H1 (cell line): Measurements from ENCODE around the gene HS6ST1. TPM values are rescaled to one million over a fixed set of nuclear protein-coding genes. Genes with fewer than 3 reads are reported as not detected.

Experiments used
- CTCF ChIA-PET: fragments of 300-600 bp; sonication (Branson Sonifier 250); formaldehyde crosslinking; loops from one replicate; lab custom pipeline; 2021; ENCODE audit not compliant: partially characterized antibody; lab: Charles Lee
- POLR2A ChIA-PET: fragments of 300-600 bp; sonication (Branson Sonifier 250); formaldehyde crosslinking; loops from one replicate; lab custom pipeline; 2021; ENCODE audit warnings: inconsistent platforms; ENCODE audit not compliant: partially characterized antibody; lab: Charles Lee
- DNase-seq, 2 experiments: peaks; one replicate each; pipeline versions ENCODE4 v3.0.0 to v3.0.0-alpha.2; 2010 to 2022; ENCODE audit warnings: low spot score in 2 of 2, low read depth in 1 of 2, mixed read lengths in 1 of 2
- FAIRE-seq: peaks from 2 replicates; lab custom pipeline; 2011; peaks lifted over from hg19 to GRCh38; lab: Jason Lieb, UNC
- H2AFZ ChIP-seq: 2 replicates; pipeline ENCODE4 v1.8.1; 2012; ENCODE audit warnings: low read length, inconsistent platforms
- H2AK5ac ChIP-seq: 2 replicates; pipeline ENCODE4 v1.6.1; 2013; ENCODE audit warnings: low read depth, low read length
- H2BK120ac ChIP-seq: replicated peaks from 2 replicates; pipeline ENCODE3; 2013; ENCODE audit warnings: low read depth, low read length, inconsistent platforms
- H2BK12ac ChIP-seq: 2 replicates; pipeline ENCODE4 v1.6.1; 2013; ENCODE audit warnings: low read depth, low read length
- H2BK15ac ChIP-seq: 2 replicates; pipeline ENCODE4 v1.6.1; 2013; ENCODE audit warnings: low read length
- H2BK20ac ChIP-seq: 2 replicates; pipeline ENCODE4 v1.6.1; 2013; ENCODE audit warnings: low read length
- H2BK5ac ChIP-seq: 2 replicates; pipeline ENCODE4 v1.6.1; 2013; ENCODE audit warnings: low read depth, low read length
- H3K14ac ChIP-seq: 2 replicates; pipeline ENCODE4 v1.6.1; 2013; ENCODE audit warnings: inconsistent platforms; ENCODE audit not compliant: insufficient read length
- H3K18ac ChIP-seq: 2 replicates; pipeline ENCODE4 v1.6.1; 2013; ENCODE audit warnings: low read length; ENCODE audit errors: extremely low read depth
- H3K23ac ChIP-seq: 2 replicates; pipeline ENCODE4 v1.6.1; 2013; ENCODE audit warnings: inconsistent platforms; ENCODE audit not compliant: insufficient read length
- H3K23me2 ChIP-seq: 2 replicates; pipeline ENCODE4 v1.6.1; 2013; ENCODE audit warnings: low read depth, low read length
- H3K27ac ChIP-seq: 2 replicates; pipeline ENCODE4 v1.6.1; 2011; ENCODE audit warnings: low read depth, low read length, inconsistent platforms
- H3K27me3 ChIP-seq, 4 experiments: replicated peaks in 1 of 4; 1 replicate in 1 of 4; 2 replicates in 3 of 4; pipeline versions ENCODE4 v1.6.1 to v1.8.1; 2011 to 2013; ENCODE audit warnings: low read length in 3 of 4, mild to moderate bottlenecking in 3 of 4, inconsistent platforms in 2 of 4, mixed read lengths in 2 of 4, moderate library complexity in 1 of 4; ENCODE audit not compliant: control insufficient read depth in 3 of 4, insufficient read depth in 3 of 4; ENCODE audit errors: extremely low read depth in 1 of 4
- H3K36me3 ChIP-seq, 4 experiments: 2 replicates each; pipeline versions ENCODE4 v1.6.1 to v1.8.1; 2011 to 2013; ENCODE audit warnings: mild to moderate bottlenecking in 4 of 4, low read length in 3 of 4, moderate library complexity in 2 of 4, control low read depth in 1 of 4, inconsistent platforms in 1 of 4; ENCODE audit not compliant: insufficient read depth in 4 of 4, control insufficient read depth in 2 of 4
- H3K4ac ChIP-seq: replicated peaks from 2 replicates; pipeline ENCODE3; 2013; ENCODE audit warnings: low read length, low read depth, mixed read lengths, inconsistent platforms; ENCODE audit not compliant: insufficient read length
- H3K4me1 ChIP-seq, 4 experiments: replicated peaks in 1 of 4; 1 replicate in 1 of 4; 2 replicates in 3 of 4; pipeline versions ENCODE4 v1.6.1 to v1.8.1; 2011 to 2013; ENCODE audit warnings: low read length in 3 of 4, inconsistent platforms in 2 of 4, mixed read lengths in 1 of 4; ENCODE audit not compliant: insufficient read depth in 4 of 4, control insufficient read depth in 3 of 4
- H3K4me2 ChIP-seq, 2 experiments: 2 replicates each; pipeline versions ENCODE4 v1.6.1 to v1.8.1; 2011 to 2013; ENCODE audit warnings: low read depth in 2 of 2, low read length in 2 of 2, control low read depth in 1 of 2, inconsistent platforms in 1 of 2, mild to moderate bottlenecking in 1 of 2; ENCODE audit not compliant: insufficient read depth in 1 of 2
- H3K4me3 ChIP-seq, 4 experiments: fragments of 200-600, 300-600 bp in 1 of 4; sonication (generic), shearing (Covaris generic), sonication (Bioruptor Twin) in 1 of 4; 2 replicates each; pipeline versions ENCODE4 v1.5.1 to v1.8.1; 2011 to 2016; ENCODE audit warnings: low read length in 4 of 4, low read depth in 3 of 4, control low read depth in 2 of 4, inconsistent platforms in 2 of 4, mild to moderate bottlenecking in 2 of 4, mixed read lengths in 1 of 4, moderate library complexity in 1 of 4; ENCODE audit not compliant: insufficient read depth in 2 of 4; ENCODE audit errors: extremely low read depth in 1 of 4
- H3K56ac ChIP-seq: replicated peaks from 2 replicates; pipeline ENCODE3; 2013; ENCODE audit warnings: low read depth, mild to moderate bottlenecking, mixed read lengths, low read length, inconsistent platforms; ENCODE audit not compliant: insufficient read length
- H3K79me1 ChIP-seq: 2 replicates; pipeline ENCODE4 v1.6.1; 2013; ENCODE audit warnings: low read depth, low read length, control low read depth
- H3K79me2 ChIP-seq, 2 experiments: 2 replicates each; pipeline versions ENCODE4 v1.6.1 to v1.8.1; 2012 to 2013; ENCODE audit warnings: low read length in 2 of 2, mild to moderate bottlenecking in 2 of 2, inconsistent platforms in 1 of 2; ENCODE audit not compliant: insufficient read depth in 2 of 2, control insufficient read depth in 1 of 2
- H3K9ac ChIP-seq, 4 experiments: replicated peaks in 1 of 4; 1 replicate in 1 of 4; 2 replicates in 3 of 4; pipeline versions ENCODE4 v1.6.1 to v1.8.1; 2011 to 2013; ENCODE audit warnings: low read depth in 3 of 4, low read length in 3 of 4, control low read depth in 2 of 4, mild to moderate bottlenecking in 2 of 4, moderate library complexity in 2 of 4, inconsistent platforms in 1 of 4; ENCODE audit errors: extremely low read depth in 1 of 4
- H3K9me3 ChIP-seq, 2 experiments: 2 replicates each; pipeline versions ENCODE4 v1.6.1 to v1.8.1; 2012 to 2013; ENCODE audit warnings: mild to moderate bottlenecking in 2 of 2, moderate library complexity in 2 of 2, control low read depth in 1 of 2, inconsistent platforms in 1 of 2, low read depth in 1 of 2, low read length in 1 of 2, mixed read lengths in 1 of 2; ENCODE audit not compliant: insufficient read depth in 2 of 2
- H4K20me1 ChIP-seq, 2 experiments: replicated peaks in 1 of 2; 2 replicates each; pipeline versions ENCODE3 to v1.8.1; 2011 to 2013; ENCODE audit warnings: inconsistent platforms in 2 of 2, low read length in 2 of 2, mild to moderate bottlenecking in 1 of 2; ENCODE audit not compliant: insufficient read depth in 2 of 2, control insufficient read depth in 1 of 2
- H4K5ac ChIP-seq: 2 replicates; pipeline ENCODE4 v1.6.1; 2013; ENCODE audit warnings: low read length, low read depth, mixed read lengths, inconsistent platforms; ENCODE audit not compliant: insufficient read length
- H4K8ac ChIP-seq: 2 replicates; pipeline ENCODE4 v1.8.0; 2013; ENCODE audit warnings: mild to moderate bottlenecking, moderate library complexity, low read length, inconsistent platforms; ENCODE audit not compliant: insufficient read depth; ENCODE audit errors: extremely low read depth
- H4K91ac ChIP-seq: replicated peaks from 2 replicates; pipeline ENCODE3; 2013; ENCODE audit warnings: low read length, mixed read lengths, inconsistent platforms; ENCODE audit not compliant: insufficient read length
- BRCA1 ChIP-seq: IDR thresholded peaks from 2 replicates; pipeline ENCODE4 v1.6.1; 2012; ENCODE audit warnings: low read depth, low read length, improper control_type of control experiment
- CBX5 ChIP-seq: fragments of 300-800, 300-1000 bp; sonication (generic); IDR thresholded peaks from 2 replicates; pipeline ENCODE4 v1.7.1; 2016; ENCODE audit warnings: antibody characterized with exemption, low read length, low read depth
- FOSL1 ChIP-seq: IDR thresholded peaks from 2 replicates; pipeline ENCODE4 v1.6.1; 2011; ENCODE audit warnings: mild to moderate bottlenecking, low read depth, low read length, moderate library complexity; ENCODE audit not compliant: insufficient read depth
- MAFK ChIP-seq: IDR thresholded peaks from 2 replicates; pipeline ENCODE4 v1.6.1; 2012; ENCODE audit warnings: low read depth, mild to moderate bottlenecking, improper control_type of control experiment, low read length
- RAD21 ChIP-seq, 2 experiments: IDR thresholded peaks in 1 of 2; conservative IDR thresholded peaks in 1 of 2; 2 replicates each; pipeline ENCODE4 v1.6.1; 2011; ENCODE audit warnings: low read depth in 2 of 2, low read length in 2 of 2, improper control_type of control experiment in 1 of 2, inconsistent platforms in 1 of 2, mild to moderate bottlenecking in 1 of 2, moderate library complexity in 1 of 2
- RBBP5 ChIP-seq: IDR thresholded peaks from 2 replicates; pipeline ENCODE4 v1.7.1; 2012; ENCODE audit warnings: low read depth, mild to moderate bottlenecking, inconsistent platforms, low read length, moderate library complexity, borderline replicate concordance
- SIN3A ChIP-seq, 2 experiments: IDR thresholded peaks in 1 of 2; conservative IDR thresholded peaks in 1 of 2; 2 replicates each; pipeline ENCODE4 v1.6.1; 2011 to 2012; ENCODE audit warnings: low read length in 2 of 2, improper control_type of control experiment in 1 of 2, low read depth in 1 of 2, mild to moderate bottlenecking in 1 of 2
- YY1 ChIP-seq: IDR thresholded peaks from 2 replicates; pipeline ENCODE4 v1.6.1; 2011; ENCODE audit warnings: low read depth, mild to moderate bottlenecking, low read length
- WGBS, 2 experiments: shearing (Covaris generic) in 1 of 2; methylation state at CpG; one replicate each; pipeline versions ENCODE4 v1.1.6 to v1.1.7; 2013 to 2015; ENCODE audit warnings: low lambda C conversion rate in 2 of 2, mixed read lengths in 2 of 2, inconsistent platforms in 1 of 2, low coverage in 1 of 2, missing lambda C conversion rate in 1 of 2; ENCODE audit not compliant: insufficient replicate concordance in 2 of 2, insufficient coverage in 1 of 2, insufficient read length in 1 of 2; ENCODE audit errors: extremely low coverage in 1 of 2, missing lambda C conversion rate in 1 of 2; 5-methylcytosine and 5-hydroxymethylcytosine counted together
- polyA plus RNA-seq, 7 experiments: library from polyadenylated mRNA; depleted of rRNA in 3 of 7; stranded (reverse) in 5 of 7; unstranded in 2 of 7; fragments of >200 nt in 5 of 7; fragments of 200-250 nt in 2 of 7; gene quantifications; 1 replicate in 5 of 7; 2 replicates in 1 of 7; 4 replicates in 1 of 7; pipeline versions ENCODE4 v1.2.1 to v1.2.3, GENCODE V29; 2011 to 2013; ENCODE audit warnings: missing spikeins in 2 of 7, mixed read lengths in 2 of 7
- total RNA-seq: library from RNA; stranded (reverse); fragmentation: NEBNext Ultra II Directional; extraction: Animal tissue kit (Norgen Biotek cat#: 25700); gene quantifications from 2 replicates; pipeline ENCODE4 v1.2.1, GENCODE V29; 2021
- TF ChIP-seq, protein P1 (sequence below): IDR thresholded peaks from 2 replicates; pipeline ENCODE4 v1.6.1; 2011; ENCODE audit warnings: low read length, improper control_type of control experiment

The HS6ST1 gene
- total and polyA plus RNA-seq, 2 of the 8 experiments (the other 6 are each of a cell fraction or from before 2014, with no cell fraction given), result 37.4 to 74.6 TPM

DNA sequence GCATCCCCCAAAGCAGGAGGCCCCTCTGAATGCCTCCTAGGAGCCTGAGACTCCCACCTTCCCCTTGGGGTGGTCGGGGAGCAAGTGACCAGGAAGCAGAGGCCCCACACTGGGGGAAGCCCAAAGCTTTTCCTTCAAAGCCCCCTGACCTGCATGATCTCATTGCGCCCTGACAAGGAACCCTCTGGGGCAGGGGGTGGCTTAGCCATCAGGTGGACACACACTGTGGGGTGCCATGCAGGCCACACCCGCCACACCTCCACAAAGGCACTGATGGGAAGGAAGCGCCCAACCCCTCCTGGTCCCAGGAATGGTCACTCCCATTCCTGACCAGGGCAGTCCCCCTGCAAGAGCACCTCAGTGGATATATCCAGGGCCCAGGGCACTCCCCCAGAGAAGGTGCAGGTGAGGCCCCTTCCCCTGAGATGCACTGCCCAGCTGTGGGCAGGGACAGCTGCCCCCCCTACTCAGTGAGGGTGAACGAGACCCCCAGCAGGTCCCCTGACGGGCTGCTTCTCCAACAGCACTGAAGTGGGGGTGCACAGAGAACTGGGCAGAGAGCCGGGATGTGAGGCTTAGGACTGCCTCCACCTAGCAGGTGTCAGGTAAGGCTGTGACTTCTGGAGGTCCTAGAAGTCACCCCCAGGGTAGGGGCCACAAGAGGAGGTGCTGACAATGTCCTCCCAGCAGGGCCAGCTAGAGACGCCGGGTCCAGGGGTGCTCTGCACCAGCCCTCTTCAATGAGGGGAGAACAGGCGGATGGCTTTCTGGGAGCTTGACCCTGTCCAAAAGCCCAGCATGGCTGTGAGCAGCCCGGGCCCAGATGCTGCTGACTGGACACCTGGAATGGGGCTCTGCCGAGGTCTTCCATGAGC lies 31.5 kb downstream of the HS6ST1 start:
- Histone ChIP-seq H2AFZ (no peak overlapping the region), H4K5ac (no peak overlapping the region), H3K9ac (no peak overlapping the region), H3K18ac (no peak overlapping the region), H3K23me2 (no peaks in the 10 kb centered on the region), H4K91ac (no peak overlapping the region), H3K9me3 (no peaks in the 10 kb centered on the region), H2AK5ac (no peak overlapping the region), H3K4me1 (peaks cover 4 to 41% (median 22%) of the 10 kb centered on the region in 4 experiments), H2BK20ac (no peak overlapping the region), H3K4me2 (no peak overlapping the region), H3K14ac (no peak overlapping the region), H2BK5ac (no peak overlapping the region), H2BK15ac (no peak overlapping the region), H3K23ac (no peak overlapping the region), H3K4me3 (no peak overlapping the region), H2BK120ac (no peak overlapping the region), H3K27ac (no peak overlapping the region; the same call in 1 of the 2 replicates), H3K79me2 (peaks cover 0 to 87% of the 10 kb centered on the region in 2 experiments; a peak in 2 of 4 replicates), H3K36me3 (peaks cover 0 to 4% (median 0%) of the 10 kb centered on the region in 4 experiments; a peak in 3 of 8 replicates), H3K27me3 (no peaks in the 10 kb centered on the region), H2BK12ac (no peak overlapping the region), H3K4ac (no peak overlapping the region), H3K79me1 (peaks cover 38% of the 10 kb centered on the region), H4K20me1 (peaks cover 46 to 61% of the 10 kb centered on the region in 2 experiments), H4K8ac (peak overlapping the region; percentile 65; the same call in 1 of the 2 replicates), H3K56ac (no peak overlapping the region)
- no peak for DNase-seq
- 93% methylated on average over 10 of the region's 12 CpGs; no CpG with 5 or more reads in 1 of the 2 experiments for WGBS, 2 experiments
- ChIA-PET POLR2A (interaction anchor here (0.5 to 1.8 kb wide), 6 partner anchors 9 to 213 kb away, joined by 3 to 4 read pairs (median 3); no protein-coding TSS in a partner anchor), CTCF (interaction anchor here (1.3 to 1.7 kb wide), 2 partner anchors 12 to 18 kb away, joined by 5 to 7 read pairs; no protein-coding TSS in a partner anchor)
- no peak for FAIRE-seq
- TF ChIP-seq RBBP5 (no peak), MAFK (no peak), BRCA1 (no peak), SIN3A (conservative IDR thresholded peaks at IDR 0.05 in 1 of 2, IDR thresholded peaks at IDR 0.05 in 1 of 2; ENCODE audit: low read depth in 1 of 2, low read length in 2 of 2) (no peak), YY1 (no peak), CBX5 (no peak), RAD21 (IDR thresholded peaks at IDR 0.05 in 1 of 2, conservative IDR thresholded peaks at IDR 0.05 in 1 of 2; ENCODE audit: low read depth in 2 of 2, low read length in 2 of 2) (no peak), FOSL1 (no peak)
- TF ChIP-seq, protein P1, sequence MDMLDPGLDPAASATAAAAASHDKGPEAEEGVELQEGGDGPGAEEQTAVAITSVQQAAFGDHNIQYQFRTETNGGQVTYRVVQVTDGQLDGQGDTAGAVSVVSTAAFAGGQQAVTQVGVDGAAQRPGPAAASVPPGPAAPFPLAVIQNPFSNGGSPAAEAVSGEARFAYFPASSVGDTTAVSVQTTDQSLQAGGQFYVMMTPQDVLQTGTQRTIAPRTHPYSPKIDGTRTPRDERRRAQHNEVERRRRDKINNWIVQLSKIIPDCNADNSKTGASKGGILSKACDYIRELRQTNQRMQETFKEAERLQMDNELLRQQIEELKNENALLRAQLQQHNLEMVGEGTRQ, result no peak
